Measurements from ENCODE around the gene PIP4K2A.

DNA sequence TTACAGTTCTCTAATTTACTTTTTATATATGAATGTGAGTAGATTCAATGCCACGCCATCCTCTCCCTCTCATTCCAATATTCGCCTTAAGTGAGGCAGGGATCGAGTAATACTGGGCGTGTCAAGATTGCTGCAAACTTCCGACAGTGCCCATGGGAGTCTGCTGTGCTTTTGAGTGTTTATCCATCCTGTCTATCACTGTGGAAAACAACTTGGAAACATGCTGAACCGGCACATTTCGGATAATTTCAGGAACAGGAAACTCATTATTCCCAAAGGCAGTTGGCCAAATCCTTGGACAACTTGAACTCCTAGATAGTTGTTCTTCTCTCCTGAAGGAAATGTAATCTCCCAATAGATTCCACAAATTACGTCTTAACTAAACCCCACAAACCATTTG is 28.5 kb downstream of the PIP4K2A start:
- TF ChIP-seq, protein P1, sequence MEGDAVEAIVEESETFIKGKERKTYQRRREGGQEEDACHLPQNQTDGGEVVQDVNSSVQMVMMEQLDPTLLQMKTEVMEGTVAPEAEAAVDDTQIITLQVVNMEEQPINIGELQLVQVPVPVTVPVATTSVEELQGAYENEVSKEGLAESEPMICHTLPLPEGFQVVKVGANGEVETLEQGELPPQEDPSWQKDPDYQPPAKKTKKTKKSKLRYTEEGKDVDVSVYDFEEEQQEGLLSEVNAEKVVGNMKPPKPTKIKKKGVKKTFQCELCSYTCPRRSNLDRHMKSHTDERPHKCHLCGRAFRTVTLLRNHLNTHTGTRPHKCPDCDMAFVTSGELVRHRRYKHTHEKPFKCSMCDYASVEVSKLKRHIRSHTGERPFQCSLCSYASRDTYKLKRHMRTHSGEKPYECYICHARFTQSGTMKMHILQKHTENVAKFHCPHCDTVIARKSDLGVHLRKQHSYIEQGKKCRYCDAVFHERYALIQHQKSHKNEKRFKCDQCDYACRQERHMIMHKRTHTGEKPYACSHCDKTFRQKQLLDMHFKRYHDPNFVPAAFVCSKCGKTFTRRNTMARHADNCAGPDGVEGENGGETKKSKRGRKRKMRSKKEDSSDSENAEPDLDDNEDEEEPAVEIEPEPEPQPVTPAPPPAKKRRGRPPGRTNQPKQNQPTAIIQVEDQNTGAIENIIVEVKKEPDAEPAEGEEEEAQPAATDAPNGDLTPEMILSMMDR (IDR thresholded peaks at IDR 0.05) = no peak
- TF ChIP-seq EP300 (IDR thresholded peaks at IDR 0.05) (no peak), POLR2A (IDR thresholded peaks at IDR 0.05) (no peak)

All from suprapubic skin (tissue), 3 donors.